Measurements from ENCODE around the gene TLE4.
"Not testable (repeated sequence)": the region's sequence is repeated elsewhere in the genome, so short reads cannot be mapped to it uniquely, and the experiment has no call there.

TLE4 gene

GRCh38 chr9:79633558-79633957 is 61.8 kb downstream of the TLE4 start:
- DNase-seq (ENCODE audit: low read depth), result no peak
- TF ChIP-seq, protein P1, sequence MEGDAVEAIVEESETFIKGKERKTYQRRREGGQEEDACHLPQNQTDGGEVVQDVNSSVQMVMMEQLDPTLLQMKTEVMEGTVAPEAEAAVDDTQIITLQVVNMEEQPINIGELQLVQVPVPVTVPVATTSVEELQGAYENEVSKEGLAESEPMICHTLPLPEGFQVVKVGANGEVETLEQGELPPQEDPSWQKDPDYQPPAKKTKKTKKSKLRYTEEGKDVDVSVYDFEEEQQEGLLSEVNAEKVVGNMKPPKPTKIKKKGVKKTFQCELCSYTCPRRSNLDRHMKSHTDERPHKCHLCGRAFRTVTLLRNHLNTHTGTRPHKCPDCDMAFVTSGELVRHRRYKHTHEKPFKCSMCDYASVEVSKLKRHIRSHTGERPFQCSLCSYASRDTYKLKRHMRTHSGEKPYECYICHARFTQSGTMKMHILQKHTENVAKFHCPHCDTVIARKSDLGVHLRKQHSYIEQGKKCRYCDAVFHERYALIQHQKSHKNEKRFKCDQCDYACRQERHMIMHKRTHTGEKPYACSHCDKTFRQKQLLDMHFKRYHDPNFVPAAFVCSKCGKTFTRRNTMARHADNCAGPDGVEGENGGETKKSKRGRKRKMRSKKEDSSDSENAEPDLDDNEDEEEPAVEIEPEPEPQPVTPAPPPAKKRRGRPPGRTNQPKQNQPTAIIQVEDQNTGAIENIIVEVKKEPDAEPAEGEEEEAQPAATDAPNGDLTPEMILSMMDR (IDR thresholded peaks at IDR 0.05; ENCODE audit: insufficient read depth, low read depth, low read length, missing control alignments), result no peak
- H3K4me3 ChIP-seq (ENCODE audit: low read depth, low read length), result no peak overlapping the region

DNA sequence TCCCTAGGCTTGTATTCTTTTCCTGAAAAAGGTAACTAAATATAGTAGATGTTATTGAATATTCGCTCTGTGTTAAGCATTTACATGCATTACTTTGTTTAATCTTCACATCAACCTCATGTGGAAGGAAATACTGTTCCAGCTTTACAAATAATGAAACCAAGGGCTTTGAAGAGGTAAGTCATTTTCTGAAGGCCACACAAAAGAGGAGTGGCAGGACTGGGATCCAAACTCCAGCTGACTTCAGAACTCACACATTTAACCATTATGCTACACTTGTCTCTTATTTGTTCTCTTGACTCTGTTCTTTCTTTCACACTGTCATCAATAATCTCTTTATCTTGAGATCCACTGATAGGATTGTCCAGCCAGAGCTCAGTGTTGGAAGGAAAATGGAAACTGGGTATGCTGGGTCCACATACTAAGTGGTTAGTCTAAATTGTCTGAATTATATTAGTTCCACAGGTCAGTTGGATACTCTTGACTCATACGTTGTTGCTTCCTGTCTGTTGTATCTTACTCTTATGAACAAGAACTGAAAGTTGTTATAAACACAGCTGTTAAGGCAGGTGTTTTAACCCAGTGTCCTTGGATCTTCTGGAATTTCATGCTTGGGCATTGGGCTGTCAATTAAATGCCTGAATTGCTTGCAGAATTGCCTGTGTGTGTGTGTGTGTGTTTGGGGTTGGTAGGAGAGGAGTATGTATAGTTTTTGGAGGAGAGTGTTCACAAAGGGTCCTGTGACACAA is 65.6 kb downstream of the TLE4 start:
- DNase-seq (ENCODE audit: low read depth), result no peak
- TF ChIP-seq, protein P1 (IDR thresholded peaks at IDR 0.05; ENCODE audit: insufficient read depth, low read depth, low read length, missing control alignments), result no peak
- H3K4me3 ChIP-seq (ENCODE audit: low read depth, low read length), result no peak overlapping the region

DNA sequence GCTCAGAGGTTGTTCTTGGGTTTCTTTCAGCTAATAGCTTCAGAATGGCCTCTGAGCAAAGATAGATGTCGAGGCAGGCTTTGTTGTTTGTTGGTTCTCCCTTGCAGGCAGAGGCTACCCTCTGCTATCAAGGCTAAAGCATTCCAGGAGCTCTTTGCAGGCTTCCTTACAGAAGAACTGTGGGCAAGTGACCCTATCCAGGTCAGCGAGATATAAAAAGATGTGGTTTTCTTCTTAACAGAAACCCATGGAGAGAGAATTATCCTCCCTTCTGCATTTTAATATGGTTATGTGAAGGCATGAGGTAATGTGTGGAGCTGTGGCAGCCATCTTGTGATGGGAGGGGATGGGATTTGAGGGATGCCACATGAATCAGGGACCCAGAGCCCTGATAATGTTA is 67.0 kb downstream of the TLE4 start:
- no peak overlapping the region for H3K4me3 ChIP-seq (ENCODE audit: low read depth, low read length)
- DNase-seq (ENCODE audit: low read depth), result no peak
- TF ChIP-seq, protein P1 (IDR thresholded peaks at IDR 0.05; ENCODE audit: insufficient read depth, low read depth, low read length, missing control alignments), result no peak

DNA sequence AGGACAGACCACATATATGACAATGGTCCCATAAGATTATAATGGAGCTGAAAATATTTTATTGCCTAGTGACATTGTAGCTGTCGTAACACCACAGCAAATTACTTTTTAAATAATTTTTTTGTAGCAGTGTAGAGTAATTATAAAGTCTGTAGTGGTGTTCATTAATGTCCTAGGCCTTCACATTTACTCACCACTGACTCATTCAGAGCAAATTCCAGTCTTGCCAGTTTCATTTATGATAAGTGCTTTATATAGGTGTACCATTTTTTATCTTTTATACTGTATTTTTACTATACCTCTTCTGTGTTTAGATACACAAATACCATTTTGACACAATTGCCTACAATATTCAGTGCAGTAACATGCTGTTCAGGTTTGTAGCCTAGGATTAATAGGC is 67.6 kb downstream of the TLE4 start:
- no peak for DNase-seq (ENCODE audit: low read depth)
- TF ChIP-seq, protein P1 (IDR thresholded peaks at IDR 0.05; ENCODE audit: insufficient read depth, low read depth, low read length, missing control alignments), result no peak
- no peak overlapping the region for H3K4me3 ChIP-seq (ENCODE audit: low read depth, low read length)

- not testable (repeated sequence) for H3K4me3 ChIP-seq (ENCODE audit: low read depth, low read length); DNase-seq (ENCODE audit: low read depth)
Measured at GRCh38 chr9:79640067-79640466, 68.3 kb downstream of the TLE4 start.

GRCh38 chr9:79641070-79641469 is 69.3 kb downstream of the TLE4 start:
- TF ChIP-seq, protein P1 (IDR thresholded peaks at IDR 0.05; ENCODE audit: insufficient read depth, low read depth, low read length, missing control alignments), result no peak
- no peak for DNase-seq (ENCODE audit: low read depth)
- no peak overlapping the region for H3K4me3 ChIP-seq (ENCODE audit: low read depth, low read length)

DNA sequence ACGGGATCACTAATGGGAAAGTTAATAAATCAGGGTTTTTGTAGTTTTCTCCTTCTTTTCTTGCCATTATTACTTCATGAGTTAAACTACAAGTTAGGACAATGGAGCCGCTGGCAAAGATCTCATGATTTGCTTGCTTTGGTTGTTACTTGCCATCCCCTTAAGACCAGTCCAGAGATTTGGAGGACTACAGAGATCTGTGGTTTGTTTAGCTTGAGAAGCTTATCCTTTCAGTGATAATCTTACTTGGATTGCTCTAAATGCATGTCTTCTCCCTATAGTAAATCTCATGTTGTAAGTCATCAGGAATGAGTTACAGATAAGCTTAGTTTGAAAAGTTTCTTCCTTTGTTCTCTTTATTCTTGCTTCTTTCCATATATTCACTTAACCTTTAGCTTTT is 70.9 kb downstream of the TLE4 start:
- TF ChIP-seq, protein P1 (IDR thresholded peaks at IDR 0.05; ENCODE audit: insufficient read depth, low read depth, low read length, missing control alignments), result no peak
- DNase-seq (ENCODE audit: low read depth), result no peak
- H3K4me3 ChIP-seq (ENCODE audit: low read depth, low read length), result no peak overlapping the region
